ENCODE results near the gene MAP2K5.

- no peak for TF ChIP-seq CTCF (tag by site-specific recombination; IDR thresholded peaks at IDR 0.05)
- no peak for TF ChIP-seq ZNF121 (tag by site-specific recombination; IDR thresholded peaks at IDR 0.05)
- no peak for TF ChIP-seq ZNF624 (tag by site-specific recombination; IDR thresholded peaks at IDR 0.05)
- no peak for TF ChIP-seq SETDB1 (IDR thresholded peaks at IDR 0.05; ENCODE audit: insufficient read length, low read length)
- no peak for TF ChIP-seq ZNF777 (tag by site-specific recombination; IDR thresholded peaks at IDR 0.05; ENCODE audit: borderline replicate concordance)
- TF ChIP-seq REST (tag by site-specific recombination; IDR thresholded peaks at IDR 0.05): no peak
- TF ChIP-seq ZNF561 (tag by site-specific recombination; IDR thresholded peaks at IDR 0.05; ENCODE audit: borderline replicate concordance): no peak
- TF ChIP-seq BCL11A (tag by site-specific recombination; IDR thresholded peaks at IDR 0.05; ENCODE audit: low read depth): no peak
These were observed 274.2 kb downstream of the MAP2K5 start for GRCh38 chr15:67816668-67817067.
